ENCODE measurements around the gene HES6. TPM values are rescaled to one million over a fixed set of nuclear protein-coding genes. Genes with fewer than 3 reads are reported as not detected.

Gene HES6
- total and polyA plus RNA-seq, 10 of the 15 experiments (the other 5 are each of a cell fraction or from before 2014, with no cell fraction given): 0.11 to 1.7 (median 0.83) TPM

GRCh38 chr2:238284802-238285515, 45.1 kb upstream of the HES6 start:
- ATAC-seq: no peak
- WGBS (ENCODE audit: insufficient coverage, insufficient replicate concordance, low lambda C conversion rate, missing lambda C conversion rate): 94% methylated on average over 11 of the region's 11 CpGs
- FAIRE-seq: no peak
- peaks cover 15% of the 10 kb centered on the region for H3K4me1 ChIP-seq (ENCODE audit: control insufficient read depth, insufficient read depth, low read length)
- RAD21 ChIA-PET (ENCODE audit: unreplicated experiment): no interaction called here
- no peaks in the 10 kb centered on the region; a peak in 1 of 4 replicates for H3K36me3 ChIP-seq (ENCODE audit: control insufficient read depth in 2 of 2, insufficient read depth in 2 of 2, low read length in 1 of 2)
- H4K20me1 ChIP-seq (ENCODE audit: control insufficient read depth, insufficient read depth): no peaks in the 10 kb centered on the region; the same call in 1 of the 2 replicates
- no peak overlapping the region for H3K27ac ChIP-seq (ENCODE audit: control insufficient read depth, insufficient read depth)
- CTCF ChIA-PET: no interaction called here
- no peak overlapping the region for H3K4me3 ChIP-seq
- in situ Hi-C loops (cut with MboI): no loop called here
- no peak overlapping the region for H2AFZ ChIP-seq (ENCODE audit: control insufficient read depth, low read depth, low read length)
- no peak for DNase-seq (ENCODE audit: low read depth, low spot score)
- H3K79me2 ChIP-seq (ENCODE audit: control insufficient read depth, insufficient read depth, low read length): peaks cover 39% of the 10 kb centered on the region
- POLR2A ChIA-PET: interaction anchor here (0.6 to 1.7 kb wide), 3 partner anchors 19 to 83 kb away, joined by 3 to 5 read pairs (median 4); no protein-coding TSS in a partner anchor
- no peak overlapping the region for H3K9ac ChIP-seq (ENCODE audit: control insufficient read depth, insufficient read depth, low read length)
- no peaks in the 10 kb centered on the region for H3K9me3 ChIP-seq (replicated peaks; ENCODE audit: control insufficient read depth, insufficient read depth, low read length)
- BruUV-seq (replicated peaks): no TSS peak
- intact Hi-C loops (cut with micrococcal nuclease; ENCODE audit: unreplicated experiment): no loop called here
- H3K4me2 ChIP-seq (ENCODE audit: control insufficient read depth, insufficient read depth): no peak overlapping the region
- no peaks in the 10 kb centered on the region for H3K27me3 ChIP-seq (replicated peaks in 1 of 2; ENCODE audit: control insufficient read depth in 2 of 2, insufficient read depth in 2 of 2, low read length in 1 of 2)
- TF ChIP-seq SP1 (IDR thresholded peaks at IDR 0.05; ENCODE audit: low read depth, low read length) (no peak), MEF2A (IDR thresholded peaks at IDR 0.05; ENCODE audit: insufficient read depth, low read depth, low read length) (no peak)
- SMC1A ChIA-PET (ENCODE audit: uncharacterized antibody, unreplicated experiment): no interaction called here

- H3K4me3 ChIP-seq: no peak overlapping the region
- no peak for ATAC-seq
- no peak overlapping the region for H2AFZ ChIP-seq (ENCODE audit: control insufficient read depth, low read depth, low read length)
- ChIA-PET POLR2A (no interaction called here), RAD21 (ENCODE audit: unreplicated experiment) (no interaction called here), SMC1A (ENCODE audit: uncharacterized antibody, unreplicated experiment) (no interaction called here), CTCF (interaction anchor here (0.6 kb wide), 1 partner anchor 19 kb away, joined by 3 read pairs; no protein-coding TSS in a partner anchor)
- no peaks in the 10 kb centered on the region; a peak in 1 of 4 replicates for H3K36me3 ChIP-seq (ENCODE audit: control insufficient read depth in 2 of 2, insufficient read depth in 2 of 2, low read length in 1 of 2)
- in situ Hi-C loops (cut with MboI): no loop called here
- no peak overlapping the region for H3K27ac ChIP-seq (ENCODE audit: control insufficient read depth, insufficient read depth)
- H4K20me1 ChIP-seq (ENCODE audit: control insufficient read depth, insufficient read depth): no peaks in the 10 kb centered on the region; the same call in 1 of the 2 replicates
- 87% methylated on average over 16 of the region's 17 CpGs for WGBS (ENCODE audit: insufficient coverage, insufficient replicate concordance, low lambda C conversion rate, missing lambda C conversion rate)
- no peak overlapping the region for H3K4me2 ChIP-seq (ENCODE audit: control insufficient read depth, insufficient read depth)
- H3K9me3 ChIP-seq (replicated peaks; ENCODE audit: control insufficient read depth, insufficient read depth, low read length): no peaks in the 10 kb centered on the region
- H3K79me2 ChIP-seq (ENCODE audit: control insufficient read depth, insufficient read depth, low read length): peaks cover 37% of the 10 kb centered on the region
- no peak overlapping the region for H3K9ac ChIP-seq (ENCODE audit: control insufficient read depth, insufficient read depth, low read length)
- H3K27me3 ChIP-seq (replicated peaks in 1 of 2; ENCODE audit: control insufficient read depth in 2 of 2, insufficient read depth in 2 of 2, low read length in 1 of 2): no peaks in the 10 kb centered on the region
- peaks cover 8% of the 10 kb centered on the region; the same call in 1 of the 2 replicates for H3K4me1 ChIP-seq (ENCODE audit: control insufficient read depth, insufficient read depth, low read length)
- no peak for FAIRE-seq
- no TSS peak for BruUV-seq (replicated peaks)
- intact Hi-C loops (cut with micrococcal nuclease; ENCODE audit: unreplicated experiment): no loop called here
- DNase-seq (ENCODE audit: low read depth, low spot score): no peak
- no peak for TF ChIP-seq MLLT1 (IDR thresholded peaks at IDR 0.05)
- no peak for TF ChIP-seq PBX3 (IDR thresholded peaks at IDR 0.05; ENCODE audit: insufficient replicate concordance, low read depth, low read length)
- TF ChIP-seq ZNF687 (IDR thresholded peaks at IDR 0.05): no peak
- TF ChIP-seq ESRRA (IDR thresholded peaks at IDR 0.05; ENCODE audit: low read length): no peak
- no peak for TF ChIP-seq IKZF2 (IDR thresholded peaks at IDR 0.05)
Measured at GRCh38 chr2:238282861-238283738, 43.3 kb upstream of the HES6 start.

Measured in GM12878 (cell line).